ENCODE results near the gene STK38. TPM values are rescaled to one million over a fixed set of nuclear protein-coding genes. Genes with fewer than 3 reads are reported as not detected.
"Not testable (repeated sequence)": the region's sequence is repeated elsewhere in the genome, so short reads cannot be mapped to it uniquely, and the experiment has no call there.

Gene STK38
- total RNA-seq, 2 experiments from 2014 or later: 88.9 to 93.2 TPM

GRCh38 chr6:36464233-36464632 is 83.0 kb downstream of the STK38 start:
- H3K27ac Mint-ChIP-seq: no peak overlapping the region
- H3K36me3 Mint-ChIP-seq (ENCODE audit: low read depth): peaks cover 43% of the 10 kb centered on the region
- no peaks in the 10 kb centered on the region for H3K27me3 Mint-ChIP-seq
- no peak overlapping the region for H3K4me3 Mint-ChIP-seq
- H3K9me3 Mint-ChIP-seq: peaks cover 2% of the 10 kb centered on the region
- POLR2A ChIA-PET: no interaction called here
- no peak for DNase-seq
- H3K4me1 Mint-ChIP-seq: peaks cover 2% of the 10 kb centered on the region
- CTCF ChIA-PET: no interaction called here

GRCh38 chr6:36463676-36464075 is 83.6 kb downstream of the STK38 start:
- peaks cover 2% of the 10 kb centered on the region for H3K4me1 Mint-ChIP-seq
- no peak for DNase-seq

GRCh38 chr6:36461646-36462045 is 85.6 kb downstream of the STK38 start:
- Mint-ChIP-seq H3K9me3 (peaks cover 2% of the 10 kb centered on the region), H3K36me3 (ENCODE audit: low read depth) (peaks cover 42% of the 10 kb centered on the region), H3K4me1 (peaks cover 2% of the 10 kb centered on the region), H3K27ac (no peak overlapping the region), H3K27me3 (no peaks in the 10 kb centered on the region), H3K4me3 (no peak overlapping the region)
- ChIA-PET CTCF (interaction anchor here (0.6 kb wide), 1 partner anchor 43 kb away, joined by 6 read pairs; no protein-coding TSS in a partner anchor), POLR2A (no interaction called here)
- DNase-seq: no peak

More at GRCh38 chr6:36463676-36464075, 83.6 kb downstream of the STK38 start:
- H3K27me3 Mint-ChIP-seq: no peaks in the 10 kb centered on the region
- no peak overlapping the region for H3K27ac Mint-ChIP-seq
- H3K36me3 Mint-ChIP-seq (ENCODE audit: low read depth): peaks cover 41% of the 10 kb centered on the region
- CTCF ChIA-PET: interaction anchor here (1.0 kb wide), 1 partner anchor 15 kb away, joined by 3 read pairs; no protein-coding TSS in a partner anchor
- H3K4me3 Mint-ChIP-seq: no peak overlapping the region
- POLR2A ChIA-PET: no interaction called here
- peaks cover 2% of the 10 kb centered on the region for H3K9me3 Mint-ChIP-seq

DNA sequence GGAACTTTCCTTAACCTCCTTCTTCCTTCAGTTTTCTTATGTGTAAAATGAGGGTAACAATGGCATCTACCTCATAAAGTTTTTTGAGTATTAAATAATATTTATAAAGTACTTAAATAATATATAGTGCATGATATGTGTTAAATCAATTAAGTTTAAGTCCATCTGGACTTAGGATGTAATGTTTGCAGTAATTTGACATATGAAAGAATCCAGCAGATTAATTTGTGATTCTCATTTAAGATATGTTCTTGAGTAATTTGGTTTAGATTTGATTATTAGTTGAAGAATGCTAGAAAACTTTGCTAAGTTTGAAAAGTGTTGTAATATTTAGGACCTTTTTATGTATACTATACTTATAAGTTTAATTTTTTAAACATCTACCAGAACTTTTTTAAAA is 86.4 kb downstream of the STK38 start:
- Mint-ChIP-seq H3K4me1 (peaks cover 2% of the 10 kb centered on the region), H3K27me3 (no peaks in the 10 kb centered on the region), H3K36me3 (ENCODE audit: low read depth) (peaks cover 38% of the 10 kb centered on the region), H3K4me3 (no peak overlapping the region), H3K9me3 (peaks cover 2% of the 10 kb centered on the region), H3K27ac (no peak overlapping the region)
- ChIA-PET CTCF (no interaction called here), POLR2A (no interaction called here)
- no peak for DNase-seq

DNA sequence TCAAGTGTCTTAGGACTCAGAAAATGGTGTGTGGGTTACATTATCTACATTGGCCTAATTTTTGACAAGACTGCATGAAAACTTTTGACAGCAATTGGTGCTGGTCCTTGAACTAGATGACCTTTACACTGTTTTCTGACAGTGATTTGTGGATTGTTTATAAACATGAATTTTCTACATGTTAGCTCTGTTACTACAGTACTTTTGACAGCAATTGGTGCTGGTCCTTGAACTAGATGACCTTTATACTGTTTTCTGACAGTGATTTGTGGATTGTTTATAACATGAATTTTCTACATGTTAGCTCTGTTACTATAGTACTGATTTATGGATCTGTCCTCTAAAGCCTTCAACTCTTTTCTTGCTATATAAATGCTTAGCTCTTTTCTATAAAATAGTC is 87.8 kb downstream of the STK38 start:
- POLR2A ChIA-PET: no interaction called here
- H3K4me3 Mint-ChIP-seq: no peak overlapping the region

DNA sequence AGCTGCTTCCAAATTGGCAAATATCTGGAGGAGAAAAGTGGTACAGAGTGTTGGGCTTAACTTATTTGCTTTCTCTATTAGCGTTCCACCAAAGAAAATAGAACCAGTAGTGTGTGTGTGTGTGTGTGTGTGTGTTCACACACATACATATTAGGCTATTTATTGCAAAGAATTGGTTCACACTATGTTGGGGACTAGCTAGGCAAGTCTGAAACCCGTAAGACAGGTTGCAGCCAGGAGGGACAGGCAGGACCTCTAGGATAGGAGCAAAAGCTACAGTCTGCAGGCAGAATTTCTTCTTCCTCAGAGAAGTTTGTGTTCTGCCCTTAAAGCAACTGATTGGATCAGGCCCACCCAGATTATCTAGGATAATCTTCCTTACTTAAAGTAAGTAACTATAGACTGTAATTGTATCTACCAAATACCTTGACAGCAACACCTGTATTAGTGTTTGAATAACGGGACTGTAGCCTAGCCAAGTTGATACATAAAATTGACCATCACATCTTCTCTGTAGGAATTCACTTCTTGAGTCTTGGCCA is 91.7 kb downstream of the STK38 start:
- Mint-ChIP-seq H3K27me3 (no peaks in the 10 kb centered on the region), H3K36me3 (ENCODE audit: low read depth) (peaks cover 24% of the 10 kb centered on the region), H3K4me1 (no peaks in the 10 kb centered on the region), H3K4me3 (no peak overlapping the region), H3K27ac (no peak overlapping the region), H3K9me3 (no peaks in the 10 kb centered on the region)
- DNase-seq: no peak
- ChIA-PET CTCF (no interaction called here), POLR2A (interaction anchor here (1.0 to 1.7 kb wide), 4 partner anchors 12 to 111 kb away, joined by 3 to 6 read pairs (median 4); partner anchors contain the start of gene KCTD20)

More for the DNA sequence above, 87.8 kb downstream of the STK38 start:
- peaks cover 34% of the 10 kb centered on the region for H3K36me3 Mint-ChIP-seq (ENCODE audit: low read depth)
- no peaks in the 10 kb centered on the region for H3K27me3 Mint-ChIP-seq
- no peak for DNase-seq
- peaks cover 2% of the 10 kb centered on the region for H3K4me1 Mint-ChIP-seq
- CTCF ChIA-PET: interaction anchor here (0.9 kb wide), 1 partner anchor 36 kb away, joined by 3 read pairs; no protein-coding TSS in a partner anchor
- H3K27ac Mint-ChIP-seq: no peak overlapping the region
- H3K9me3 Mint-ChIP-seq: peaks cover 2% of the 10 kb centered on the region

DNA sequence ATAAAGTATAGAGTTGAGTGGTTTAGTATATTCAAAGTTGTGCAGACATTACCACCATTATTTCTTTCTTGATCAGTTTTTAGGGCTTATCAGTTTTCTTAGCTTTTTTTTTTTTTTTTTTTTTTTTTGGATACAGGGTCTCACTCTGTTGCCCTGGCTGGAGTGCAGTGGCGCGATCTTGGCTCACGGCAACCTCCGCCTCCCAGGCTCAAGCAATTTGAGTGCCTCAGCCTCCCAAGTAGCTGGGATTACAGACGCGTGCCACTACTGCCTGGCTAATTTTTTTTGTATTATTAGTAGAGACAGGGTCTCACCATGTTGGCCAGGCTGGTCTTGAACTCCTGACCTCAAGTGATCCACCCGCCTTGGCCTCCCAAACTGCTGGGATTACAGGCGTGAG is 94.4 kb downstream of the STK38 start:
- POLR2A ChIA-PET: interaction anchor here (1.1 kb wide), 1 partner anchor 9 kb away, joined by 3 read pairs; no protein-coding TSS in a partner anchor
- H3K36me3 Mint-ChIP-seq (ENCODE audit: low read depth): peaks cover 39% of the 10 kb centered on the region
- not testable (repeated sequence) for H3K9me3 Mint-ChIP-seq, H3K27me3 Mint-ChIP-seq, H3K27ac Mint-ChIP-seq, H3K4me3 Mint-ChIP-seq, H3K4me1 Mint-ChIP-seq, DNase-seq
- CTCF ChIA-PET: interaction anchor here (0.6 to 1.3 kb wide), 3 partner anchors 24 to 211 kb away, joined by 3 to 4 read pairs (median 3); no protein-coding TSS in a partner anchor

DNA sequence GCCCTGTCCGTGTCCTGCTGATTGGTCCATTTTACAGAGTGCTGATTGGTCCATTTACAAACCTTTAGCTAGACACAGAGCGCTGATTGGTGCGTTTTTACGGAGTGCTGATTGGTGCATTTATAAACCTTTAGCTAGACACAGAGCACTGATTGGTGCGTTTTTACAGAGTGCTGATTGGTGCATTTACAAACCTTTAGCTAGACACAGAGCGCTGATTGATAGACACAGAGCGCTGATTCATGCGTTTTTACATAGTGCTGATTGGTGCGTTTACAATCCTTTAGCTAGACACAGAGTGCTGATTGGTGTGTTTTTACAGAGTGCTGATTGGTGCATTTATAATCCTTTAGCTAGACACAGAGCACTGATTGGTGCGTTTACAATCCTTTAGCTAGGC is 98.1 kb downstream of the STK38 start:
- H3K27me3 Mint-ChIP-seq, DNase-seq, H3K4me3 Mint-ChIP-seq, H3K9me3 Mint-ChIP-seq, H3K27ac Mint-ChIP-seq, POLR2A ChIA-PET: not testable (repeated sequence)
- CTCF ChIA-PET: interaction anchor here (1.2 kb wide), 1 partner anchor 26 kb away, joined by 3 read pairs; no protein-coding TSS in a partner anchor
- H3K4me1 Mint-ChIP-seq: peaks cover 17% of the 10 kb centered on the region
- peaks cover 41% of the 10 kb centered on the region for H3K36me3 Mint-ChIP-seq (ENCODE audit: low read depth)

GRCh38 chr6:36445621-36446020 is 101.7 kb downstream of the STK38 start:
- peaks cover 5% of the 10 kb centered on the region for H3K9me3 Mint-ChIP-seq
- H3K27ac Mint-ChIP-seq: no peak overlapping the region
- ChIA-PET POLR2A (interaction anchor here (1.2 kb wide), 1 partner anchor 150 kb away, joined by 3 read pairs; no protein-coding TSS in a partner anchor), CTCF (interaction anchor here (0.7 to 2.4 kb wide), 3 partner anchors 16 to 76 kb away, joined by 3 to 15 read pairs (median 4); no protein-coding TSS in a partner anchor)
- no peak for DNase-seq
- H3K4me3 Mint-ChIP-seq: no peak overlapping the region
- H3K36me3 Mint-ChIP-seq (ENCODE audit: low read depth): peaks cover 36% of the 10 kb centered on the region
- H3K27me3 Mint-ChIP-seq: no peaks in the 10 kb centered on the region
- H3K4me1 Mint-ChIP-seq: peaks cover 39% of the 10 kb centered on the region

DNA sequence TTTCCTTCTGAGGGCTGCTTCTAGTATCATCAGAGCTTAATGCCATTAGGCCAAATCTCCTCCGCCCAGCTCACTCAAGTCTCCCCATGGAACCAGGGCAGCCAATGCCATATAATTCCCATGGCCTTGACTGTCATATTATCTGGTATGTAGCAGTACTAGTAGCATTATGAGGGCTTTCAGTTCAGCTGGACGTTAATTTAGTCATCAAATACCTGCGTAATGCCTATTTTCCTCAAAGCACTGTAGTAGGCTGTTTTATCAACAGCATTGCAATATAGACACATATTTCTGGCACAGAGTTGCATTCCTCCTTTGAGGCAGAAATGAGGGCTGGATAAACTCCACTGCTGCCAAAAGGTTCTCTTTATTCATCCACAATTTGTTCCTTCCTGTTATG is 102.8 kb downstream of the STK38 start:
- ChIA-PET CTCF (interaction anchor here (1.3 to 2.4 kb wide), 3 partner anchors 15 to 21 kb away, joined by 4 to 15 read pairs (median 10); no protein-coding TSS in a partner anchor), POLR2A (interaction anchor here (0.6 to 2.3 kb wide), 4 partner anchors 21 to 532 kb away, joined by 3 to 19 read pairs (median 6); no protein-coding TSS in a partner anchor)
- Mint-ChIP-seq H3K4me3 (peak overlapping the region; percentile 97), H3K4me1 (peaks cover 42% of the 10 kb centered on the region), H3K27me3 (no peaks in the 10 kb centered on the region), H3K27ac (peak overlapping the region; percentile 97), H3K9me3 (peaks cover 5% of the 10 kb centered on the region), H3K36me3 (ENCODE audit: low read depth) (peaks cover 33% of the 10 kb centered on the region)
- DNase-seq: no peak

Other genes with a start within 250 kb of the STK38 start
- gene BNIP5, start 210.6 kb downstream of the STK38 start, total RNA-seq: not detected
- gene ETV7, start 159.8 kb downstream of the STK38 start, total RNA-seq: 10 to 100 TPM; 20.7 to 21.9 TPM
- gene PXT1, start 104.6 kb downstream of the STK38 start, total RNA-seq: under 1 TPM in 1 of 2 experiments, not detected in 1; 0.35 TPM
- 10 to 100 TPM; 60.7 to 63.6 TPM for gene KCTD20, start 104.5 kb downstream of the STK38 start, total RNA-seq
- 100 to 1,000 TPM; 384 to 385 TPM for gene SRSF3, start 46.9 kb upstream of the STK38 start, total RNA-seq
- gene CDKN1A, start 131.2 kb upstream of the STK38 start, total RNA-seq: 100 to 1,000 TPM; 107 to 109 TPM
- gene RAB44, start 150.3 kb upstream of the STK38 start, total RNA-seq: under 1 TPM; 0.15 to 0.25 TPM